ENCODE results near the gene SLC29A3. TPM values are rescaled to one million over a fixed set of nuclear protein-coding genes. Genes with fewer than 3 reads are reported as not detected.

The SLC29A3 gene
- total RNA-seq, 1 experiment from 2014 or later, result 5.9 TPM

DNA sequence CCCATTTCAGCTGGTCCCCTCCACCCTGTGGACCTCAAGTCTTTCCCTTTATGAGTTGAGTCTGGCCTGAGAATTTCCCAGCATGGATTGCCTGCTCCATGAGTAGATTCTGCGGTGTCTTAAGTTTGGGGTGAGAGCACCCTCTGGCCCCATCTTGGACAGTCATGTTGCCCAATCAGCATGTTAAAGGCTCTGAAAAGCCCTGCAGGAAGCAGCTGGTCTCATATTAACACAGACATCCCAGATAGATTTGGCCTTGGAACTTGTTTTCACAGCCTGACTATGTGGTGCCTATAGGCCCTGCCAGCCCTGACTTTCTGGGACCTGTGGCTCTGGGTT, 15.5 kb upstream of the SLC29A3 start:
- ChIA-PET RAD21 (ENCODE audit: low non-redundant PET in 1 of 2, low total read pairs in 2 of 2, uncharacterized antibody in 2 of 2, unreplicated experiment in 2 of 2) (no interaction called here), POLR2A (no interaction called here), CTCF (no interaction called here)
- no peak overlapping the region for H3K27ac ChIP-seq (ENCODE audit: low read depth, low read length)
- no peaks in the 10 kb centered on the region for H3K27me3 ChIP-seq (ENCODE audit: insufficient read depth, low read length)
- H3K4me3 ChIP-seq (replicated peaks in 1 of 2; ENCODE audit: low read depth in 1 of 2, low read length in 2 of 2), result no peak overlapping the region
- H3K9ac ChIP-seq (ENCODE audit: low read length), result no peak overlapping the region
- ATAC-seq (peak; percentile 22; the same call in 1 of the 2 replicates), DNase-seq (ENCODE audit: low read depth, low spot score) (no peak)
- H3K4me1 ChIP-seq (ENCODE audit: control insufficient read depth in 1 of 2, insufficient read depth in 2 of 2, low read length in 2 of 2), result peaks cover 0 to 8% of the 10 kb centered on the region in 2 experiments; a peak in 2 of 4 replicates
- H3K9me2 ChIP-seq (ENCODE audit: insufficient read depth), result no peaks in the 10 kb centered on the region
- H4K20me1 ChIP-seq (ENCODE audit: insufficient read depth), result no peaks in the 10 kb centered on the region
- H3K36me3 ChIP-seq (ENCODE audit: control insufficient read depth in 1 of 2, insufficient read depth in 2 of 2, low read length in 2 of 2), result peaks cover 0 to 6% of the 10 kb centered on the region in 2 experiments; a peak in 1 of 4 replicates
- BruUV-seq (replicated peaks), result no TSS peak
- no peaks in the 10 kb centered on the region for H3K79me2 ChIP-seq (ENCODE audit: insufficient read depth, low read length)
- H3K9me3 ChIP-seq (ENCODE audit: control insufficient read depth in 1 of 2, insufficient read depth in 1 of 2, low read depth in 1 of 2, low read length in 2 of 2), result no peaks in the 10 kb centered on the region
- no peak overlapping the region for H3K4me2 ChIP-seq (ENCODE audit: low read length)
- H2AFZ ChIP-seq (ENCODE audit: low read depth, low read length, poor library complexity, severe bottlenecking), result no peak overlapping the region
- TF ChIP-seq POLR2A (IDR thresholded peaks at IDR 0.05; ENCODE audit: borderline replicate concordance, extremely low read depth, insufficient read depth, insufficient read length) (no peak), TCF7L2 (IDR thresholded peaks at IDR 0.05; ENCODE audit: borderline replicate concordance, extremely low read depth, insufficient read depth, insufficient read length) (no peak), SIN3A (IDR thresholded peaks at IDR 0.05; ENCODE audit: low read depth) (no peak), YY1 (IDR thresholded peaks at IDR 0.05; ENCODE audit: extremely low read depth, insufficient replicate concordance, low read depth, low read length) (no peak), ZNF274 (IDR thresholded peaks at IDR 0.05; ENCODE audit: low read depth, low read length) (no peak), ZFX (IDR thresholded peaks at IDR 0.05) (no peak), POLR2AphosphoS5 (IDR thresholded peaks at IDR 0.05; ENCODE audit: low read depth, low read length) (no peak), CBX3 (IDR thresholded peaks at IDR 0.05; ENCODE audit: low read depth) (no peak), RAD21 (IDR thresholded peaks at IDR 0.05; ENCODE audit: low read depth) (no peak; the same call in 1 of the 2 replicates), EZH2 (IDR thresholded peaks at IDR 0.05) (no peak), SP1 (IDR thresholded peaks at IDR 0.05; ENCODE audit: low read depth) (no peak), SRF (IDR thresholded peaks at IDR 0.05; ENCODE audit: low read depth) (no peak), CEBPB (IDR thresholded peaks at IDR 0.05; ENCODE audit: low read depth) (no peak), EZH2phosphoT487 (IDR thresholded peaks at IDR 0.05; ENCODE audit: borderline replicate concordance) (no peak)
- TF ChIP-seq, protein P1, sequence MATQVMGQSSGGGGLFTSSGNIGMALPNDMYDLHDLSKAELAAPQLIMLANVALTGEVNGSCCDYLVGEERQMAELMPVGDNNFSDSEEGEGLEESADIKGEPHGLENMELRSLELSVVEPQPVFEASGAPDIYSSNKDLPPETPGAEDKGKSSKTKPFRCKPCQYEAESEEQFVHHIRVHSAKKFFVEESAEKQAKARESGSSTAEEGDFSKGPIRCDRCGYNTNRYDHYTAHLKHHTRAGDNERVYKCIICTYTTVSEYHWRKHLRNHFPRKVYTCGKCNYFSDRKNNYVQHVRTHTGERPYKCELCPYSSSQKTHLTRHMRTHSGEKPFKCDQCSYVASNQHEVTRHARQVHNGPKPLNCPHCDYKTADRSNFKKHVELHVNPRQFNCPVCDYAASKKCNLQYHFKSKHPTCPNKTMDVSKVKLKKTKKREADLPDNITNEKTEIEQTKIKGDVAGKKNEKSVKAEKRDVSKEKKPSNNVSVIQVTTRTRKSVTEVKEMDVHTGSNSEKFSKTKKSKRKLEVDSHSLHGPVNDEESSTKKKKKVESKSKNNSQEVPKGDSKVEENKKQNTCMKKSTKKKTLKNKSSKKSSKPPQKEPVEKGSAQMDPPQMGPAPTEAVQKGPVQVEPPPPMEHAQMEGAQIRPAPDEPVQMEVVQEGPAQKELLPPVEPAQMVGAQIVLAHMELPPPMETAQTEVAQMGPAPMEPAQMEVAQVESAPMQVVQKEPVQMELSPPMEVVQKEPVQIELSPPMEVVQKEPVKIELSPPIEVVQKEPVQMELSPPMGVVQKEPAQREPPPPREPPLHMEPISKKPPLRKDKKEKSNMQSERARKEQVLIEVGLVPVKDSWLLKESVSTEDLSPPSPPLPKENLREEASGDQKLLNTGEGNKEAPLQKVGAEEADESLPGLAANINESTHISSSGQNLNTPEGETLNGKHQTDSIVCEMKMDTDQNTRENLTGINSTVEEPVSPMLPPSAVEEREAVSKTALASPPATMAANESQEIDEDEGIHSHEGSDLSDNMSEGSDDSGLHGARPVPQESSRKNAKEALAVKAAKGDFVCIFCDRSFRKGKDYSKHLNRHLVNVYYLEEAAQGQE (IDR thresholded peaks at IDR 0.05; ENCODE audit: low read depth), result no peak
- TF ChIP-seq, protein P2, sequence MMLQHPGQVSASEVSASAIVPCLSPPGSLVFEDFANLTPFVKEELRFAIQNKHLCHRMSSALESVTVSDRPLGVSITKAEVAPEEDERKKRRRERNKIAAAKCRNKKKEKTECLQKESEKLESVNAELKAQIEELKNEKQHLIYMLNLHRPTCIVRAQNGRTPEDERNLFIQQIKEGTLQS (IDR thresholded peaks at IDR 0.05), result no peak
- TF ChIP-seq, protein P3, sequence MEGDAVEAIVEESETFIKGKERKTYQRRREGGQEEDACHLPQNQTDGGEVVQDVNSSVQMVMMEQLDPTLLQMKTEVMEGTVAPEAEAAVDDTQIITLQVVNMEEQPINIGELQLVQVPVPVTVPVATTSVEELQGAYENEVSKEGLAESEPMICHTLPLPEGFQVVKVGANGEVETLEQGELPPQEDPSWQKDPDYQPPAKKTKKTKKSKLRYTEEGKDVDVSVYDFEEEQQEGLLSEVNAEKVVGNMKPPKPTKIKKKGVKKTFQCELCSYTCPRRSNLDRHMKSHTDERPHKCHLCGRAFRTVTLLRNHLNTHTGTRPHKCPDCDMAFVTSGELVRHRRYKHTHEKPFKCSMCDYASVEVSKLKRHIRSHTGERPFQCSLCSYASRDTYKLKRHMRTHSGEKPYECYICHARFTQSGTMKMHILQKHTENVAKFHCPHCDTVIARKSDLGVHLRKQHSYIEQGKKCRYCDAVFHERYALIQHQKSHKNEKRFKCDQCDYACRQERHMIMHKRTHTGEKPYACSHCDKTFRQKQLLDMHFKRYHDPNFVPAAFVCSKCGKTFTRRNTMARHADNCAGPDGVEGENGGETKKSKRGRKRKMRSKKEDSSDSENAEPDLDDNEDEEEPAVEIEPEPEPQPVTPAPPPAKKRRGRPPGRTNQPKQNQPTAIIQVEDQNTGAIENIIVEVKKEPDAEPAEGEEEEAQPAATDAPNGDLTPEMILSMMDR (IDR thresholded peaks at IDR 0.05 in 2 of 3, conservative IDR thresholded peaks at IDR 0.05 in 1 of 3; ENCODE audit: borderline replicate concordance in 1 of 3, insufficient read depth in 1 of 3, low read depth in 2 of 3, low read length in 2 of 3), result no peak; a peak in 1 of 6 replicates
- TF ChIP-seq, protein P4, sequence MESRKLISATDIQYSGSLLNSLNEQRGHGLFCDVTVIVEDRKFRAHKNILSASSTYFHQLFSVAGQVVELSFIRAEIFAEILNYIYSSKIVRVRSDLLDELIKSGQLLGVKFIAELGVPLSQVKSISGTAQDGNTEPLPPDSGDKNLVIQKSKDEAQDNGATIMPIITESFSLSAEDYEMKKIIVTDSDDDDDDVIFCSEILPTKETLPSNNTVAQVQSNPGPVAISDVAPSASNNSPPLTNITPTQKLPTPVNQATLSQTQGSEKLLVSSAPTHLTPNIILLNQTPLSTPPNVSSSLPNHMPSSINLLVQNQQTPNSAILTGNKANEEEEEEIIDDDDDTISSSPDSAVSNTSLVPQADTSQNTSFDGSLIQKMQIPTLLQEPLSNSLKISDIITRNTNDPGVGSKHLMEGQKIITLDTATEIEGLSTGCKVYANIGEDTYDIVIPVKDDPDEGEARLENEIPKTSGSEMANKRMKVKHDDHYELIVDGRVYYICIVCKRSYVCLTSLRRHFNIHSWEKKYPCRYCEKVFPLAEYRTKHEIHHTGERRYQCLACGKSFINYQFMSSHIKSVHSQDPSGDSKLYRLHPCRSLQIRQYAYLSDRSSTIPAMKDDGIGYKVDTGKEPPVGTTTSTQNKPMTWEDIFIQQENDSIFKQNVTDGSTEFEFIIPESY (IDR thresholded peaks at IDR 0.05; ENCODE audit: extremely low read depth, insufficient replicate concordance, low read length), result no peak
- TF ChIP-seq, protein P5, sequence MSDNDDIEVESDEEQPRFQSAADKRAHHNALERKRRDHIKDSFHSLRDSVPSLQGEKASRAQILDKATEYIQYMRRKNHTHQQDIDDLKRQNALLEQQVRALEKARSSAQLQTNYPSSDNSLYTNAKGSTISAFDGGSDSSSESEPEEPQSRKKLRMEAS (IDR thresholded peaks at IDR 0.05), result no peak
- intact Hi-C loops (cut with micrococcal nuclease), result no loop called here
